Fibroblast of the aortic adventitia (primary cell): ENCODE results near the gene MGAT4C. TPM values are rescaled to one million over a fixed set of nuclear protein-coding genes. Genes with fewer than 3 reads are reported as not detected.

Source experiments
- DNase-seq: peaks from one replicate; pipeline ENCODE4 v3.0.0-alpha.2; 2010; ENCODE audit warnings: low read depth
- H3K4me3 ChIP-seq: 2 replicates; pipeline ENCODE4 v1.5.1; 2011; ENCODE audit warnings: low read depth, mild to moderate bottlenecking, control low read depth, low read length, moderate library complexity
- total RNA-seq: library from RNA; depleted of rRNA; stranded (reverse); fragments of >200 nt; gene quantifications from 2 replicates; pipeline ENCODE4 v1.2.3, GENCODE V29; 2012; ENCODE audit warnings: low replicate concordance
- TF ChIP-seq, protein P1 (sequence below): IDR thresholded peaks from 2 replicates; pipeline ENCODE4 v1.5.1; 2011; ENCODE audit warnings: mild to moderate bottlenecking, low read length, control low read depth, inconsistent platforms; ENCODE audit not compliant: insufficient read depth

MGAT4C gene
- total RNA-seq, 1 donor, result 0.09 TPM

DNA sequence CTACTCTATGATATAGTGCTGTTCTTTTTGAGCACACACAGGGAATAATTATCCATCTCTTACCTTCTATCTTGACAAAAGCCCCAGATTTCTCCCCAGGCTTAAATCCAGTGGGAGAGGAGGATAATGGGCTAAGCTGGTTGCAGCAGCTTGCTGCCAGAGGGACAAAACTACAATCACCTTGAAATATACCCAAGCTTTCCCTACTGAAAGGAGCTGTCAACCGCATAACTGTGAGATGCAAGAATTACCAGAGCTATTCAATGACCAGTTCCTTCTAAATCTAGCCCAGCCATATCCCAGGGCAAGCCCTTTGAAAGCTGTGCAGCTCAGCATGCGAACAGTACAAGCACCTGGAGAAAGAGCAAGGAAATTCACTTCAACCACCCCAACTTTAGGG, 943 bp upstream of the MGAT4C start:
- no peak for DNase-seq
- TF ChIP-seq, protein P1, sequence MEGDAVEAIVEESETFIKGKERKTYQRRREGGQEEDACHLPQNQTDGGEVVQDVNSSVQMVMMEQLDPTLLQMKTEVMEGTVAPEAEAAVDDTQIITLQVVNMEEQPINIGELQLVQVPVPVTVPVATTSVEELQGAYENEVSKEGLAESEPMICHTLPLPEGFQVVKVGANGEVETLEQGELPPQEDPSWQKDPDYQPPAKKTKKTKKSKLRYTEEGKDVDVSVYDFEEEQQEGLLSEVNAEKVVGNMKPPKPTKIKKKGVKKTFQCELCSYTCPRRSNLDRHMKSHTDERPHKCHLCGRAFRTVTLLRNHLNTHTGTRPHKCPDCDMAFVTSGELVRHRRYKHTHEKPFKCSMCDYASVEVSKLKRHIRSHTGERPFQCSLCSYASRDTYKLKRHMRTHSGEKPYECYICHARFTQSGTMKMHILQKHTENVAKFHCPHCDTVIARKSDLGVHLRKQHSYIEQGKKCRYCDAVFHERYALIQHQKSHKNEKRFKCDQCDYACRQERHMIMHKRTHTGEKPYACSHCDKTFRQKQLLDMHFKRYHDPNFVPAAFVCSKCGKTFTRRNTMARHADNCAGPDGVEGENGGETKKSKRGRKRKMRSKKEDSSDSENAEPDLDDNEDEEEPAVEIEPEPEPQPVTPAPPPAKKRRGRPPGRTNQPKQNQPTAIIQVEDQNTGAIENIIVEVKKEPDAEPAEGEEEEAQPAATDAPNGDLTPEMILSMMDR, result no peak
- no peak overlapping the region for H3K4me3 ChIP-seq

DNA sequence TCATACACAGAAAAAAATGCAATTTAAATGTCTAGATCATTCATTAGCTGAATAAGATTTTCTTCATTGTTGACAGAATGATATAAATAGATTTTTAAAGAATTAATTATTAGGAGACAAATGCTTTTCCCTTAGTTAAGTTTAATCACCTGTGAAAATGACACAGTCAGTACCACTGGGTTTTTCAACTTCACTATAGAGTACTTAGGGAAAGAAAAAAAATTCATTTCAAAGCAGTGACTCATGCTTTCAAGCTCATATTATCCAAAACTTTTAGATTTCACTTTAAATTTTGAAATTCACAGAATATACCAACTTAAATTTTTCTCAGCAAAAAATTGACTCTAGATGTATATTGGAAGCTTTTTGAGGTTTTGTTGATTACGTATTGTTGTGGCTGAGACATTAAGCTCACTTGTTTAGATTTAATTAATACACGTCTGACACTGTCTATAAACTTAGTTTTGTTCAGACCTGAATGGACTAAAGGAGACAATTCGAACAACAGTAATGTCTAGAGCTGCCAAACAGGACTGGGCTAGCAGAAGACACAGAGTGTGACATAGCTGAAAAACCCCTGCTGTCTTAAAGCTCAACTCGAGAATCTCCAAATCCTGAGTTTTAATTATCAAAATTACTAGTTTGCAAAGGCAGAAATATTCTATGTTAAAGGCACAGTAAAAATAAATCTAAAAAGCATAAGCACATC, 1.6 kb downstream of the MGAT4C start:
- peak; percentile 21 for DNase-seq
- TF ChIP-seq, protein P1, result no peak
- no peak overlapping the region for H3K4me3 ChIP-seq

- TF ChIP-seq, protein P1, result no peak
- no peak overlapping the region for H3K4me3 ChIP-seq
- peak; percentile 33 for DNase-seq
Measured at GRCh38 chr12:86249851-86250250, 6.3 kb downstream of the MGAT4C start.

GRCh38 chr12:86249276-86249675, 6.9 kb downstream of the MGAT4C start:
- no peak for DNase-seq
- no peak overlapping the region for H3K4me3 ChIP-seq
- TF ChIP-seq, protein P1, result no peak

- TF ChIP-seq, protein P1, result no peak
- H3K4me3 ChIP-seq, result no peak overlapping the region
- no peak for DNase-seq
Measured at GRCh38 chr12:86247871-86248270, 8.3 kb downstream of the MGAT4C start.

GRCh38 chr12:86241600-86241999, 14.6 kb downstream of the MGAT4C start:
- H3K4me3 ChIP-seq, result no peak overlapping the region
- TF ChIP-seq, protein P1, result no peak
- no peak for DNase-seq
